ENCODE results near the gene SLC25A46. TPM values are rescaled to one million over a fixed set of nuclear protein-coding genes. Genes with fewer than 3 reads are reported as not detected.

SLC25A46 gene
- total and polyA plus RNA-seq, 9 of the 15 experiments (the other 6 are each of a cell fraction or from before 2014, with no cell fraction given) = 7.8 to 47.3 (median 31.8) TPM

DNA sequence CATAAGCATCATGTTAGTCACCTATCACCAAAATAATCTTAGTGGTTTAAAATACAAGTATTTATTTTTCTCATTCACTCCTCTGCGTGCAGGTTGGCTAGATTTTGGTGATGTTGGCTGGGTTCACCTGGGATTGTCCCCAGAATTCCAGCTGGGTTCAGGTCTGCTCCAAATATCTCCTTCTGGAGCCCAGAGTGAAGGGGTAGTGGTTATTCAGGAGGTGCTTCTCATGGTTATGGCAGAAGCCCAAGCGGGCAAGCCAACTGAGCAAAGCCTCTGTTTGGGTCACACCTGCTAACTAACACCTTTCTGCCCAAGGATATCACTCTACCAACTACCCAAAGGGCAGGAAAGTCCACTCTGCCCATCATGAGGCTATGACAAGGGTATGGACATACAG is 4.7 kb upstream of the SLC25A46 start (continued):
- TF ChIP-seq, protein P1, sequence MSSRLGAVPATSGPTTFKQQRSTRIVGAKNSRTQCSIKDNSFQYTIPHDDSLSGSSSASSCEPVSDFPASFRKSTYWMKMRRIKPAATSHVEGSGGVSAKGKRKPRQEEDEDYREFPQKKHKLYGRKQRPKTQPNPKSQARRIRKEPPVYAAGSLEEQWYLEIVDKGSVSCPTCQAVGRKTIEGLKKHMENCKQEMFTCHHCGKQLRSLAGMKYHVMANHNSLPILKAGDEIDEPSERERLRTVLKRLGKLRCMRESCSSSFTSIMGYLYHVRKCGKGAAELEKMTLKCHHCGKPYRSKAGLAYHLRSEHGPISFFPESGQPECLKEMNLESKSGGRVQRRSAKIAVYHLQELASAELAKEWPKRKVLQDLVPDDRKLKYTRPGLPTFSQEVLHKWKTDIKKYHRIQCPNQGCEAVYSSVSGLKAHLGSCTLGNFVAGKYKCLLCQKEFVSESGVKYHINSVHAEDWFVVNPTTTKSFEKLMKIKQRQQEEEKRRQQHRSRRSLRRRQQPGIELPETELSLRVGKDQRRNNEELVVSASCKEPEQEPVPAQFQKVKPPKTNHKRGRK (tag; IDR thresholded peaks at IDR 0.05) = no peak
- TF ChIP-seq, protein P2, sequence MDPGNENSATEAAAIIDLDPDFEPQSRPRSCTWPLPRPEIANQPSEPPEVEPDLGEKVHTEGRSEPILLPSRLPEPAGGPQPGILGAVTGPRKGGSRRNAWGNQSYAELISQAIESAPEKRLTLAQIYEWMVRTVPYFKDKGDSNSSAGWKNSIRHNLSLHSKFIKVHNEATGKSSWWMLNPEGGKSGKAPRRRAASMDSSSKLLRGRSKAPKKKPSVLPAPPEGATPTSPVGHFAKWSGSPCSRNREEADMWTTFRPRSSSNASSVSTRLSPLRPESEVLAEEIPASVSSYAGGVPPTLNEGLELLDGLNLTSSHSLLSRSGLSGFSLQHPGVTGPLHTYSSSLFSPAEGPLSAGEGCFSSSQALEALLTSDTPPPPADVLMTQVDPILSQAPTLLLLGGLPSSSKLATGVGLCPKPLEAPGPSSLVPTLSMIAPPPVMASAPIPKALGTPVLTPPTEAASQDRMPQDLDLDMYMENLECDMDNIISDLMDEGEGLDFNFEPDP (CRISPR knock-in tag; IDR thresholded peaks at IDR 0.05) = no peak
- no peak for TF ChIP-seq OTX1 (CRISPR knock-in tag; IDR thresholded peaks at IDR 0.05)

DNA sequence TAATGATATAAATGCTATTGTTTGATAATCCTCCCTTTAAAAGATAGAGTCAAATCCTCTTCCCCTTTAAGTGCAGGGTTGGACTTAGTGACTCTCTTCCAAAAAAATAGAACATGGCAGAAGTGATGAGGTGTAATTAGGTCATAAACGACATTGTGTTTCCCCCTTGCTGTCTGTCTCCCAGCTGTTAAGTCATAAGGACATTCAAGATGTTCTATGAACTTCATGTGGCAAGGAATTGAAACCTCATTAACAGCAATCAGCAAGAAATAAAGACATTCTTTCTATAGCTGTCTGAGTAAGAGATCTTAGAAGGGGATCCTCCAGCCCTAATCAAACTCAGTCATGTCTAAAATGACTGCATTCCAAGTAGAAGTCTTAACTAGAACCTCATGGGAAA is 3.3 kb upstream of the SLC25A46 start:
- Histone ChIP-seq H3K79me2 (ENCODE audit: control insufficient read depth, insufficient read depth, low read length) (peaks cover 15% of the 10 kb centered on the region), H3K9me3 (replicated peaks; ENCODE audit: control insufficient read depth, insufficient read depth, low read depth, low read length) (no peaks in the 10 kb centered on the region), H3K27ac (ENCODE audit: extremely low read depth, low read depth, low read length) (no peak overlapping the region), H3K27me3 (ENCODE audit: control insufficient read depth in 2 of 2, insufficient read depth in 2 of 2, low read length in 2 of 2) (no peaks in the 10 kb centered on the region), H2AFZ (ENCODE audit: low read depth, low read length) (0 out of 2 replicates have a peak overlapping the region, but pooled peaks have one; percentile 23), H3K9me1 (ENCODE audit: control insufficient read depth, insufficient read depth, low read length) (no peaks in the 10 kb centered on the region), H4K20me1 (replicated peaks; ENCODE audit: control insufficient read depth, insufficient read depth, low read length) (no peaks in the 10 kb centered on the region), H3K4me1 (replicated peaks in 1 of 2; ENCODE audit: control insufficient read depth in 2 of 2, insufficient read depth in 2 of 2, low read length in 2 of 2) (0 out of 5 replicates have a peak, but pooled peaks cover 2 to 6% of the 10 kb centered on the region in 2 experiments), H3K4me3 (no peak overlapping the region), H3K36me3 (ENCODE audit: control insufficient read depth, insufficient read depth, low read length) (no peaks in the 10 kb centered on the region; the same call in 2 of the 3 replicates), H3K4me2 (ENCODE audit: insufficient read depth, low read length) (no peak overlapping the region), H3K9ac (ENCODE audit: insufficient read depth in 1 of 2, low read depth in 2 of 2, low read length in 2 of 2) (no peak overlapping the region)
- in situ Hi-C loops (cut with MboI) (loop anchor here (25.0 kb wide), 1 partner anchor 377 kb away; no protein-coding TSS in a partner anchor), intact Hi-C loops (cut with micrococcal nuclease) (no loop called here)
- ChIA-PET CTCF (ENCODE audit: low intra/inter-chr PET ratio) (no interaction called here), POLR2A (no interaction called here)
- no TSS peak for BruUV-seq (replicated peaks)
- DNase-seq (ENCODE audit: extremely low read depth in 1 of 4, low spot score in 3 of 4) (no peak), ATAC-seq (no peak), FAIRE-seq (no peak)
- 0% methylated on average over 1 of the region's 1 CpG for whole genome bisulfite sequencing (ENCODE audit: insufficient coverage, low coverage, missing lambda C conversion rate)
- TF ChIP-seq PHB (CRISPR knock-in tag; IDR thresholded peaks at IDR 0.05) (no peak), XRCC4 (IDR thresholded peaks at IDR 0.05; ENCODE audit: extremely low read depth, insufficient read depth, insufficient read length) (no peak), KDM1A (IDR thresholded peaks at IDR 0.05) (no peak), MAFF (IDR thresholded peaks at IDR 0.05; ENCODE audit: low read length) (no peak), LCOR (CRISPR knock-in tag; IDR thresholded peaks at IDR 0.05) (no peak), ZNF717 (CRISPR knock-in tag; IDR thresholded peaks at IDR 0.05) (no peak), TAL1 (IDR thresholded peaks at IDR 0.05) (no peak), NBN (IDR thresholded peaks at IDR 0.05; ENCODE audit: low read depth) (no peak), TAF1 (IDR thresholded peaks at IDR 0.05; ENCODE audit: control insufficient read depth, extremely low read depth, insufficient read depth, low read length, severe bottlenecking) (no peak)
- TF ChIP-seq, protein P3, sequence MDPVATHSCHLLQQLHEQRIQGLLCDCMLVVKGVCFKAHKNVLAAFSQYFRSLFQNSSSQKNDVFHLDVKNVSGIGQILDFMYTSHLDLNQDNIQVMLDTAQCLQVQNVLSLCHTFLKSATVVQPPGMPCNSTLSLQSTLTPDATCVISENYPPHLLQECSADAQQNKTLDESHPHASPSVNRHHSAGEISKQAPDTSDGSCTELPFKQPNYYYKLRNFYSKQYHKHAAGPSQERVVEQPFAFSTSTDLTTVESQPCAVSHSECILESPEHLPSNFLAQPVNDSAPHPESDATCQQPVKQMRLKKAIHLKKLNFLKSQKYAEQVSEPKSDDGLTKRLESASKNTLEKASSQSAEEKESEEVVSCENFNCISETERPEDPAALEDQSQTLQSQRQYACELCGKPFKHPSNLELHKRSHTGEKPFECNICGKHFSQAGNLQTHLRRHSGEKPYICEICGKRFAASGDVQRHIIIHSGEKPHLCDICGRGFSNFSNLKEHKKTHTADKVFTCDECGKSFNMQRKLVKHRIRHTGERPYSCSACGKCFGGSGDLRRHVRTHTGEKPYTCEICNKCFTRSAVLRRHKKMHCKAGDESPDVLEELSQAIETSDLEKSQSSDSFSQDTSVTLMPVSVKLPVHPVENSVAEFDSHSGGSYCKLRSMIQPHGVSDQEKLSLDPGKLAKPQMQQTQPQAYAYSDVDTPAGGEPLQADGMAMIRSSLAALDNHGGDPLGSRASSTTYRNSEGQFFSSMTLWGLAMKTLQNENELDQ (CRISPR knock-in tag; IDR thresholded peaks at IDR 0.05; ENCODE audit: borderline replicate concordance) = no peak
- TF ChIP-seq, protein P4, sequence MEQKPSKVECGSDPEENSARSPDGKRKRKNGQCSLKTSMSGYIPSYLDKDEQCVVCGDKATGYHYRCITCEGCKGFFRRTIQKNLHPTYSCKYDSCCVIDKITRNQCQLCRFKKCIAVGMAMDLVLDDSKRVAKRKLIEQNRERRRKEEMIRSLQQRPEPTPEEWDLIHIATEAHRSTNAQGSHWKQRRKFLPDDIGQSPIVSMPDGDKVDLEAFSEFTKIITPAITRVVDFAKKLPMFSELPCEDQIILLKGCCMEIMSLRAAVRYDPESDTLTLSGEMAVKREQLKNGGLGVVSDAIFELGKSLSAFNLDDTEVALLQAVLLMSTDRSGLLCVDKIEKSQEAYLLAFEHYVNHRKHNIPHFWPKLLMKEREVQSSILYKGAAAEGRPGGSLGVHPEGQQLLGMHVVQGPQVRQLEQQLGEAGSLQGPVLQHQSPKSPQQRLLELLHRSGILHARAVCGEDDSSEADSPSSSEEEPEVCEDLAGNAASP (IDR thresholded peaks at IDR 0.05) = no peak

All from K562 (cell line).